Tibial artery (tissue), 4 donors: ENCODE measurements around the gene MOB1A.
"Not testable (repeated sequence)": the region's sequence is repeated elsewhere in the genome, so short reads cannot be mapped to it uniquely, and the experiment has no call there.

Experiments used
- DNase-seq, 2 donors: peaks; one replicate each; pipeline ENCODE4 v3.0.0-alpha.2; 2019
- H3K27ac ChIP-seq, 2 donors: fragments of 200-600 bp; sonication (generic) in 1 of 2; 1 replicate in 1 of 2; 2 replicates in 1 of 2; pipeline ENCODE4 v1.5.1; 2018 to 2019; ENCODE audit warnings: mild to moderate bottlenecking in 1 of 2
- H3K27me3 ChIP-seq, 2 donors: fragments of 200-600 bp; sonication (generic) in 1 of 2; one replicate each; pipeline versions ENCODE4 v1.5.1 to v1.6.0; 2016 to 2019
- H3K36me3 ChIP-seq, 3 donors: fragments of 200-600 bp; sonication (generic) in 2 of 3; one replicate each; pipeline ENCODE4 v1.5.1; 2016 to 2019; ENCODE audit warnings: mild to moderate bottlenecking in 2 of 3
- H3K4me1 ChIP-seq, 4 donors: fragments of 200-600 bp; sonication (generic) in 2 of 4; 1 replicate in 3 of 4; 2 replicates in 1 of 4; pipeline ENCODE4 v1.5.1; 2016 to 2019
- H3K4me3 ChIP-seq, 2 donors: fragments of 200-600 bp; sonication (generic) in 1 of 2; 1 replicate in 1 of 2; 2 replicates in 1 of 2; pipeline ENCODE4 v1.5.1; 2018 to 2019; ENCODE audit warnings: mild to moderate bottlenecking in 2 of 2
- H3K9me3 ChIP-seq, 3 donors: fragments of 200-600 bp; sonication (generic) in 1 of 3; one replicate each; pipeline ENCODE4 v1.5.1; 2016 to 2019
- CTCF ChIP-seq, 2 experiments: fragments of 200-600 bp in 1 of 2; fragments of 450-650 bp in 1 of 2; IDR thresholded peaks; one replicate each; pipeline ENCODE4 v1.5.1; 2017 to 2019; ENCODE audit warnings: antibody characterized with exemption in 2 of 2, mild to moderate bottlenecking in 1 of 2, moderate library complexity in 1 of 2
- intact Hi-C: fragments of 100-400 bp; cut with DNase I; formaldehyde crosslinking; loops from one replicate; pipeline ENCODE4 v1.15.0; 2023; ENCODE audit warnings: low total_unique reads

MOB1A gene

GRCh38 chr2:74138600-74139323, 39.9 kb downstream of the MOB1A start:
- Histone ChIP-seq H3K9me3 (no peaks in the 10 kb centered on the region), H3K36me3 (peaks cover 6 to 55% (median 21%) of the 10 kb centered on the region in 3 donors), H3K4me3 (no peak overlapping the region), H3K4me1 (no peaks in the 10 kb centered on the region), H3K27ac (no peak overlapping the region), H3K27me3 (no peaks in the 10 kb centered on the region)
- no peak for DNase-seq
- no peak for TF ChIP-seq CTCF (IDR thresholded peaks at IDR 0.05)
- intact Hi-C loops, result no loop called here

GRCh38 chr2:74137651-74138599, 40.8 kb downstream of the MOB1A start:
- peaks cover 9 to 59% (median 26%) of the 10 kb centered on the region in 3 donors for H3K36me3 ChIP-seq
- TF ChIP-seq CTCF (IDR thresholded peaks at IDR 0.05), result no peak
- no peaks in the 10 kb centered on the region for H3K9me3 ChIP-seq
- no peak for DNase-seq
- no peak overlapping the region for H3K4me3 ChIP-seq
- no peaks in the 10 kb centered on the region for H3K27me3 ChIP-seq
- H3K27ac ChIP-seq, result no peak overlapping the region
- intact Hi-C loops, result no loop called here
- H3K4me1 ChIP-seq, result no peaks in the 10 kb centered on the region

GRCh38 chr2:74131901-74132300, 46.8 kb downstream of the MOB1A start:
- H3K27me3 ChIP-seq, result peaks cover 0 to 10% of the 10 kb centered on the region in 2 donors
- no peaks in the 10 kb centered on the region for H3K4me1 ChIP-seq

GRCh38 chr2:74130211-74130995, 48.3 kb downstream of the MOB1A start:
- no peak overlapping the region for H3K27ac ChIP-seq
- H3K4me3 ChIP-seq, result no peak overlapping the region
- H3K4me1 ChIP-seq, result no peaks in the 10 kb centered on the region
- peaks cover 9 to 24% (median 14%) of the 10 kb centered on the region in 3 donors for H3K36me3 ChIP-seq
- no peak for TF ChIP-seq CTCF (IDR thresholded peaks at IDR 0.05)
- DNase-seq, result no peak
- no peaks in the 10 kb centered on the region for H3K9me3 ChIP-seq
- H3K27me3 ChIP-seq, result peaks cover 0 to 10% of the 10 kb centered on the region in 2 donors
- intact Hi-C loops, result no loop called here

More at GRCh38 chr2:74131901-74132300, 46.8 kb downstream of the MOB1A start:
- TF ChIP-seq CTCF (IDR thresholded peaks at IDR 0.05), result no peak
- intact Hi-C loops, result no loop called here
- no peak for DNase-seq
- H3K9me3 ChIP-seq, result no peaks in the 10 kb centered on the region
- H3K36me3 ChIP-seq, result peaks cover 9 to 25% (median 14%) of the 10 kb centered on the region in 3 donors
- no peak overlapping the region for H3K27ac ChIP-seq
- H3K4me3 ChIP-seq, result no peak overlapping the region

GRCh38 chr2:74128206-74128605, 50.5 kb downstream of the MOB1A start:
- no peak overlapping the region for H3K4me3 ChIP-seq
- TF ChIP-seq CTCF (IDR thresholded peaks at IDR 0.05), result no peak
- H3K27ac ChIP-seq, result no peak overlapping the region
- DNase-seq, result no peak
- intact Hi-C loops, result no loop called here
- H3K36me3 ChIP-seq, result peaks cover 0 to 2% (median under 1%) of the 10 kb centered on the region in 3 donors
- H3K27me3 ChIP-seq, result peaks cover 0 to 10% of the 10 kb centered on the region in 2 donors
- no peaks in the 10 kb centered on the region for H3K4me1 ChIP-seq
- no peaks in the 10 kb centered on the region for H3K9me3 ChIP-seq

GRCh38 chr2:74123955-74124354, 54.7 kb downstream of the MOB1A start:
- H3K9me3 ChIP-seq, H3K36me3 ChIP-seq, intact Hi-C loops, H3K27ac ChIP-seq, H3K4me3 ChIP-seq, H3K27me3 ChIP-seq, H3K4me1 ChIP-seq, DNase-seq: not testable (repeated sequence)

GRCh38 chr2:74121846-74122245, 56.8 kb downstream of the MOB1A start:
- H3K36me3 ChIP-seq, H3K4me1 ChIP-seq, H3K27me3 ChIP-seq, intact Hi-C loops, DNase-seq, H3K9me3 ChIP-seq, H3K4me3 ChIP-seq, H3K27ac ChIP-seq: not testable (repeated sequence)
